ENCODE results near the gene IGFBPL1. TPM values are rescaled to one million over a fixed set of nuclear protein-coding genes. Genes with fewer than 3 reads are reported as not detected.

The IGFBPL1 gene
- total and polyA plus RNA-seq, 8 donors, result 0.12 to 2.2 (median 0.72) TPM

DNA sequence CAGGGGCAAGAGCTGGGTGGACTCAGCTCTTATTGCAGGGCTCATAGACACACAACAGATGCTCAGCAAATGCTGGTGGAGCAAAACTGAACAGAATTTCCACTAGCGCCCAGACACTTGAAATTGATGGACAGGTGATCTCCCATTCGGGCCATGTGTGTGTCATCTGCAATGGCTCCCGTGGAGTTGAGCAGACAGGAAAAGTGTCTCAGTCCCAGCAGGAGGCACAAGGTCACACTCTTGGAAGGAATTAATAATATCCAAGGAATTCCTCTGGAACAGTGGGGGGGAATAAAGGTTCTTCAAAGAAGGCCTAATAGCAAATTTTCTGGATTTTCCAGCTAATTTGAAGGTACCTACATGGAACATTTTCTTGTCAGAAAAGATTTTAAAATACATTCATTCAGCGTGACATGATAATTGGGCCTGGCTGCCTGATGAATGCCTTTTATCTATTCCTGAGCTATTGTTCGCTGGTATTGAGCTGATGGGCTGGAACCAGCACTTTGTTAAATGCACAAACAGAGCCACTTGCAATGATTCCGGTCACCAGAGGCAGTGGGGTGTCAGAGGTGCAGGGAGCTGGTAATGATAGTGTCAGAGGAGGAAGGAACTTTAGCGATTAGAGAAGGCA, 63.3 kb downstream of the IGFBPL1 start:
- Histone ChIP-seq H3K9me3 (no peaks in the 10 kb centered on the region), H3K27ac (no peak overlapping the region), H3K36me3 (no peaks in the 10 kb centered on the region), H3K27me3 (no peaks in the 10 kb centered on the region), H3K4me1 (no peaks in the 10 kb centered on the region), H3K4me3 (no peak overlapping the region)
- TF ChIP-seq, protein P1, sequence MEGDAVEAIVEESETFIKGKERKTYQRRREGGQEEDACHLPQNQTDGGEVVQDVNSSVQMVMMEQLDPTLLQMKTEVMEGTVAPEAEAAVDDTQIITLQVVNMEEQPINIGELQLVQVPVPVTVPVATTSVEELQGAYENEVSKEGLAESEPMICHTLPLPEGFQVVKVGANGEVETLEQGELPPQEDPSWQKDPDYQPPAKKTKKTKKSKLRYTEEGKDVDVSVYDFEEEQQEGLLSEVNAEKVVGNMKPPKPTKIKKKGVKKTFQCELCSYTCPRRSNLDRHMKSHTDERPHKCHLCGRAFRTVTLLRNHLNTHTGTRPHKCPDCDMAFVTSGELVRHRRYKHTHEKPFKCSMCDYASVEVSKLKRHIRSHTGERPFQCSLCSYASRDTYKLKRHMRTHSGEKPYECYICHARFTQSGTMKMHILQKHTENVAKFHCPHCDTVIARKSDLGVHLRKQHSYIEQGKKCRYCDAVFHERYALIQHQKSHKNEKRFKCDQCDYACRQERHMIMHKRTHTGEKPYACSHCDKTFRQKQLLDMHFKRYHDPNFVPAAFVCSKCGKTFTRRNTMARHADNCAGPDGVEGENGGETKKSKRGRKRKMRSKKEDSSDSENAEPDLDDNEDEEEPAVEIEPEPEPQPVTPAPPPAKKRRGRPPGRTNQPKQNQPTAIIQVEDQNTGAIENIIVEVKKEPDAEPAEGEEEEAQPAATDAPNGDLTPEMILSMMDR (IDR thresholded peaks at IDR 0.05), result no peak
- no peak for FAIRE-seq
- DNase-seq, result no peak
- intact Hi-C loops (cut with DNase I), result loop anchor here in 1 of 3 donors (10.0 kb wide), 1 partner anchor 446 kb away; no protein-coding TSS in a partner anchor
- WGBS, 2 donors, result 78 to 81% methylated on average over 7 of the region's 7 CpGs
- ATAC-seq, result no peak

- Histone ChIP-seq H3K36me3 (no peaks in the 10 kb centered on the region), H3K4me3 (no peak overlapping the region), H3K9me3 (no peaks in the 10 kb centered on the region), H3K27me3 (no peaks in the 10 kb centered on the region), H3K27ac (no peak overlapping the region), H3K4me1 (no peaks in the 10 kb centered on the region)
- TF ChIP-seq, protein P1 (IDR thresholded peaks at IDR 0.05), result no peak
- FAIRE-seq, result no peak
- 63 to 65% methylated on average over 5 of the region's 5 CpGs for WGBS, 2 donors
- DNase-seq, result no peak
- intact Hi-C loops (cut with DNase I), result loop anchor here in 2 of 3 donors (5.0 to 10.0 kb wide), 3 partner anchors 275 to 448 kb away; no protein-coding TSS in a partner anchor
- ATAC-seq, result no peak
These were observed 64.4 kb downstream of the IGFBPL1 start for GRCh38 chr9:38359689-38360385.

GRCh38 chr9:38359297-38359653, 65.0 kb downstream of the IGFBPL1 start:
- no peaks in the 10 kb centered on the region for H3K4me1 ChIP-seq
- no peak for ATAC-seq
- WGBS, 2 donors, result 72 to 95% methylated on average over 6 of the region's 6 CpGs
- no peak overlapping the region for H3K27ac ChIP-seq
- no peak for FAIRE-seq
- H3K27me3 ChIP-seq, result no peaks in the 10 kb centered on the region
- no peaks in the 10 kb centered on the region for H3K36me3 ChIP-seq
- H3K9me3 ChIP-seq, result no peaks in the 10 kb centered on the region
- no peak for DNase-seq
- TF ChIP-seq, protein P1 (IDR thresholded peaks at IDR 0.05), result no peak
- H3K4me3 ChIP-seq, result no peak overlapping the region
- intact Hi-C loops (cut with DNase I), result loop anchor here in 2 of 3 donors (5.0 to 10.0 kb wide), 2 partner anchors 274 to 447 kb away; no protein-coding TSS in a partner anchor

GRCh38 chr9:38358390-38359296, 65.6 kb downstream of the IGFBPL1 start:
- intact Hi-C loops (cut with DNase I), result loop anchor here in 2 of 3 donors (5.0 to 10.0 kb wide), 2 partner anchors 274 to 446 kb away; no protein-coding TSS in a partner anchor
- no peak overlapping the region for H3K27ac ChIP-seq
- WGBS, 2 donors, result 78 to 87% methylated on average over 9 of the region's 9 CpGs
- no peaks in the 10 kb centered on the region for H3K9me3 ChIP-seq
- H3K4me3 ChIP-seq, result no peak overlapping the region
- TF ChIP-seq, protein P1 (IDR thresholded peaks at IDR 0.05), result no peak
- no peaks in the 10 kb centered on the region for H3K4me1 ChIP-seq
- ATAC-seq, result no peak
- FAIRE-seq, result no peak
- H3K27me3 ChIP-seq, result no peaks in the 10 kb centered on the region
- no peaks in the 10 kb centered on the region for H3K36me3 ChIP-seq
- DNase-seq, result no peak
